PC-3 (cell line): ENCODE data around the gene NLRP1. TPM values are rescaled to one million over a fixed set of nuclear protein-coding genes. Genes with fewer than 3 reads are reported as not detected.

Source experiments
- ATAC-seq: fragments of 200-7000 bp; cut with Tn5 transposase; 2 replicates; pipeline ENCODE4 v1.9.1; 2020; ENCODE audit warnings: mild to moderate bottlenecking, moderate library complexity
- BruUV-seq: library from RNA; stranded (reverse); fragments of 400-500 nt; replicated peaks from 2 replicates; lab custom pipeline; 2021; lab: Mats Ljungman, UMichigan
- CTCF ChIA-PET: fragments of 300-600 bp; sonication (Branson Sonifier 250); formaldehyde crosslinking; loops from one replicate; lab custom pipeline; 2022; ENCODE audit warnings: antibody characterized with exemption; lab: Charles Lee
- POLR2A ChIA-PET: fragments of 300-600 bp; sonication (Branson Sonifier 250); formaldehyde crosslinking; loops from one replicate; lab custom pipeline; 2022; ENCODE audit warnings: antibody characterized with exemption; ENCODE audit not compliant: unreplicated experiment; lab: Charles Lee
- DNase-seq: peaks from one replicate; pipeline ENCODE4 v3.0.0-alpha.2; 2015
- H2AFZ ChIP-seq: fragments of 300-600 bp; sonication (generic); 2 replicates; pipeline ENCODE4 v1.6.0; 2016; ENCODE audit warnings: antibody characterized with exemption, low read length
- H3F3A ChIP-seq: fragments of 300-600 bp; sonication (generic); one replicate; pipeline ENCODE4 v1.6.0; 2017; ENCODE audit warnings: antibody characterized with exemption, low read length, control low read depth, mild to moderate bottlenecking; ENCODE audit not compliant: unreplicated experiment
- H3K27ac ChIP-seq: fragments of 300-600 bp; sonication (generic); 2 replicates; pipeline ENCODE4 v1.5.1; 2016; ENCODE audit warnings: mild to moderate bottlenecking, low read length
- H3K27me3 ChIP-seq: fragments of 300-600 bp; sonication (generic); 2 replicates; pipeline ENCODE4 v1.6.1; 2016; ENCODE audit warnings: low read length, mixed read lengths
- H3K36me3 ChIP-seq: fragments of 300-600 bp; sonication (generic); 2 replicates; pipeline ENCODE4 v1.6.1; 2016; ENCODE audit warnings: low read depth, mixed run types, low read length, mixed read lengths
- H3K4me1 ChIP-seq: fragments of 300-600 bp; sonication (generic); 2 replicates; pipeline ENCODE4 v1.5.1; 2016; ENCODE audit warnings: low read length; ENCODE audit not compliant: insufficient read depth
- H3K4me2 ChIP-seq: fragments of 300-600 bp; sonication (generic); 2 replicates; pipeline ENCODE4 v1.6.0; 2016; ENCODE audit warnings: low read length
- H3K4me3 ChIP-seq: fragments of 300-600 bp; sonication (generic); 2 replicates; pipeline ENCODE4 v1.5.1; 2016; ENCODE audit warnings: mild to moderate bottlenecking, low read length, mixed read lengths
- H3K79me2 ChIP-seq: fragments of 300-600 bp; sonication (generic); 2 replicates; pipeline ENCODE4 v1.6.1; 2017; ENCODE audit warnings: low read length, mixed read lengths
- H3K9ac ChIP-seq: fragments of 300-600 bp; sonication (generic); 2 replicates; pipeline ENCODE4 v1.6.0; 2016; ENCODE audit warnings: mild to moderate bottlenecking, low read length
- H3K9me2 ChIP-seq: fragments of 300-600 bp; sonication (generic); replicated peaks from 2 replicates; pipeline ENCODE4 v1.6.1; 2016; ENCODE audit warnings: mixed run types, low read length, mixed read lengths
- H3K9me3 ChIP-seq: fragments of 300-600 bp; sonication (generic); 2 replicates; pipeline ENCODE4 v1.6.1; 2016; ENCODE audit warnings: low read length, mixed read lengths
- H4K20me1 ChIP-seq: fragments of 300-600 bp; sonication (generic); 2 replicates; pipeline ENCODE4 v1.6.1; 2016; ENCODE audit warnings: low read length, mixed read lengths
- CTCF ChIP-seq: fragments of 300-600 bp; sonication (generic); conservative IDR thresholded peaks from 2 replicates; pipeline ENCODE4 v1.5.1; 2017; ENCODE audit warnings: antibody characterized with exemption, low read depth, mild to moderate bottlenecking, low read length
- EZH2 ChIP-seq: fragments of 300-600 bp; sonication (generic); IDR thresholded peaks from one replicate; pipeline ENCODE4 v1.6.1; 2017; ENCODE audit warnings: antibody characterized with exemption, mild to moderate bottlenecking, low read length; ENCODE audit not compliant: unreplicated experiment
- EZH2phosphoT487 ChIP-seq: fragments of 300-600 bp; sonication (generic); IDR thresholded peaks from 2 replicates; pipeline ENCODE4 v1.6.1; 2018; ENCODE audit warnings: mild to moderate bottlenecking, antibody characterized with exemption, low read length, borderline replicate concordance
- intact Hi-C: fragments of 100-400 bp; cut with micrococcal nuclease; formaldehyde crosslinking; loops from 2 replicates; pipeline ENCODE4 v1.9.0; 2023
- total RNA-seq: library from RNA; depleted of rRNA; stranded (reverse); fragments of >200 nt; gene quantifications from 2 replicates; pipeline ENCODE4 v1.2.3, GENCODE V29; 2014

The NLRP1 gene
- total RNA-seq, 1 experiment from 2014 or later, result 1.8 TPM

GRCh38 chr17:5530265-5531084, 53.8 kb downstream of the NLRP1 start:
- intact Hi-C loops, result no loop called here
- Histone ChIP-seq H2AFZ (no peak overlapping the region), H3K9me3 (no peaks in the 10 kb centered on the region), H4K20me1 (no peaks in the 10 kb centered on the region), H3K4me1 (peaks cover 13% of the 10 kb centered on the region), H3K27ac (no peak overlapping the region), H3K4me2 (no peak overlapping the region), H3K79me2 (no peaks in the 10 kb centered on the region), H3K9me2 (no peaks in the 10 kb centered on the region), H3K27me3 (no peaks in the 10 kb centered on the region), H3K9ac (no peak overlapping the region), H3F3A (no peaks in the 10 kb centered on the region), H3K36me3 (no peaks in the 10 kb centered on the region), H3K4me3 (no peak overlapping the region)
- TF ChIP-seq EZH2 (no peak), CTCF (no peak), EZH2phosphoT487 (no peak)
- ChIA-PET POLR2A (no interaction called here), CTCF (no interaction called here)
- DNase-seq (no peak), ATAC-seq (no peak)
- BruUV-seq, result no TSS peak

- H3K9me3 ChIP-seq, result no peaks in the 10 kb centered on the region
- DNase-seq, result no peak
- no peak for ATAC-seq
- H3K4me2 ChIP-seq, result no peak overlapping the region
- POLR2A ChIA-PET, result no interaction called here
- H3K27me3 ChIP-seq, result no peaks in the 10 kb centered on the region
- intact Hi-C loops, result no loop called here
- no peaks in the 10 kb centered on the region for H3K79me2 ChIP-seq
- CTCF ChIA-PET, result interaction anchor here (0.5 kb wide), 1 partner anchor 800 kb away, joined by 3 read pairs; no protein-coding TSS in a partner anchor
- H3K4me1 ChIP-seq, result peaks cover 13% of the 10 kb centered on the region
- BruUV-seq, result no TSS peak
- H3K36me3 ChIP-seq, result no peaks in the 10 kb centered on the region
- H2AFZ ChIP-seq, result no peak overlapping the region
- no peak overlapping the region for H3K9ac ChIP-seq
- H3F3A ChIP-seq, result no peaks in the 10 kb centered on the region
- H4K20me1 ChIP-seq, result no peaks in the 10 kb centered on the region
- H3K27ac ChIP-seq, result no peak overlapping the region
- no peaks in the 10 kb centered on the region for H3K9me2 ChIP-seq
- no peak overlapping the region for H3K4me3 ChIP-seq
- TF ChIP-seq CTCF, result no peak
- TF ChIP-seq EZH2phosphoT487, result no peak
- no peak for TF ChIP-seq EZH2
These were observed 56.6 kb downstream of the NLRP1 start for GRCh38 chr17:5527601-5528250.
